HepG2 (cell line): Measurements from ENCODE around the gene TAGLN2. TPM values are rescaled to one million over a fixed set of nuclear protein-coding genes. Genes with fewer than 3 reads are reported as not detected.
A peak's percentile ranks its signal among the peaks of the same experiment; 100 is the strongest.

Source experiments
- CTCF ChIP-seq: sonication (generic); formaldehyde crosslinking; IDR thresholded peaks from 2 replicates; pipeline ENCODE4 v1.5.0; 2020; ENCODE audit warnings: mild to moderate bottlenecking, missing genetic modification reagents, moderate library complexity
- HMG20B ChIP-seq: conservative IDR thresholded peaks from 2 replicates; pipeline ENCODE4 v1.6.1; 2016; ENCODE audit warnings: missing genetic modification reagents, missing compliant biosample characterization
- HNF4A ChIP-seq: sonication (generic); formaldehyde crosslinking; IDR thresholded peaks from 2 replicates; pipeline ENCODE4 v1.4.0; 2020; ENCODE audit warnings: missing genetic modification reagents
- HNRNPK ChIP-seq: fragments of 200-400 bp; formaldehyde crosslinking; IDR thresholded peaks from 2 replicates; pipeline ENCODE4 v1.6.1; 2018; ENCODE audit warnings: low read length, low read depth, moderate library complexity, mild to moderate bottlenecking; ENCODE audit not compliant: poor library complexity, severe bottlenecking
- IRF1 ChIP-seq: sonication (generic); formaldehyde crosslinking; IDR thresholded peaks from 2 replicates; pipeline ENCODE4 v1.4.0; 2020; ENCODE audit warnings: low read depth, mild to moderate bottlenecking, missing genetic modification reagents
- MNT ChIP-seq: fragments of 450-650 bp; IDR thresholded peaks from 2 replicates; pipeline ENCODE4 v1.6.1; 2016
- NKX3-1 ChIP-seq: sonication (generic); formaldehyde crosslinking; IDR thresholded peaks from 2 replicates; pipeline ENCODE4 v1.5.0; 2020; ENCODE audit warnings: missing genetic modification reagents
- PHF21A ChIP-seq: sonication (generic); formaldehyde crosslinking; IDR thresholded peaks from 2 replicates; pipeline ENCODE4 v1.5.0; 2020; ENCODE audit warnings: mild to moderate bottlenecking, missing genetic modification reagents
- THAP9 ChIP-seq: sonication (generic); formaldehyde crosslinking; IDR thresholded peaks from 2 replicates; pipeline ENCODE4; 2020; ENCODE audit warnings: missing genetic modification reagents, mild to moderate bottlenecking, borderline replicate concordance
- ZBTB38 ChIP-seq: sonication (generic); formaldehyde crosslinking; IDR thresholded peaks from 2 replicates; pipeline ENCODE4 v1.5.1; 2020; ENCODE audit warnings: mild to moderate bottlenecking, missing genetic modification reagents
- ZNF20 ChIP-seq: sonication (generic); formaldehyde crosslinking; IDR thresholded peaks from 2 replicates; pipeline ENCODE4 v1.4.0; 2020; ENCODE audit warnings: mild to moderate bottlenecking, moderate library complexity, missing genetic modification reagents
- ZNF235 ChIP-seq: sonication (generic); formaldehyde crosslinking; IDR thresholded peaks from 2 replicates; pipeline ENCODE4 v1.8.1; 2023; ENCODE audit warnings: mild to moderate bottlenecking, missing genetic modification reagents, borderline replicate concordance
- ZNF503 ChIP-seq: sonication (generic); formaldehyde crosslinking; IDR thresholded peaks from 2 replicates; pipeline ENCODE4 v1.4.0; 2020; ENCODE audit warnings: missing genetic modification reagents
- ZNF615 ChIP-seq: sonication (generic); formaldehyde crosslinking; IDR thresholded peaks from 2 replicates; pipeline ENCODE4 v1.5.0; 2020; ENCODE audit warnings: mild to moderate bottlenecking, missing genetic modification reagents, borderline replicate concordance
- ZNF616 ChIP-seq: sonication (generic); formaldehyde crosslinking; IDR thresholded peaks from 2 replicates; pipeline ENCODE4 v1.5.0; 2020; ENCODE audit warnings: low read depth, mild to moderate bottlenecking, missing genetic modification reagents
- ZNF746 ChIP-seq: sonication (generic); formaldehyde crosslinking; IDR thresholded peaks from 2 replicates; pipeline ENCODE4 v1.8.0; 2022; ENCODE audit warnings: mild to moderate bottlenecking, missing genetic modification reagents
- ZNF766 ChIP-seq: sonication (generic); formaldehyde crosslinking; IDR thresholded peaks from 2 replicates; pipeline ENCODE4 v1.5.0; 2020; ENCODE audit warnings: missing genetic modification reagents, borderline replicate concordance
- ZNF777 ChIP-seq: sonication (generic); formaldehyde crosslinking; IDR thresholded peaks from 2 replicates; pipeline ENCODE4 v1.4.0; 2020; ENCODE audit warnings: missing genetic modification reagents
- ZSCAN21 ChIP-seq: sonication (generic); formaldehyde crosslinking; IDR thresholded peaks from 2 replicates; pipeline ENCODE4 v1.8.0; 2022; ENCODE audit warnings: mild to moderate bottlenecking, missing genetic modification reagents, moderate library complexity, borderline replicate concordance
- polyA plus RNA-seq, 8 experiments: library from polyadenylated mRNA; depleted of rRNA in 3 of 8; stranded (reverse) in 7 of 8; unstranded in 1 of 8; fragments of >200 nt; fragmentation: Illumina TruSeq in 4 of 8; extraction: Trizol in 4 of 8; gene quantifications; 2 replicates each; pipeline versions ENCODE4 v1.2.1 to v1.2.3, GENCODE V29; 2011 to 2016; ENCODE audit warnings: low read depth in 4 of 8, missing spikeins in 1 of 8, mixed read lengths in 1 of 8; ENCODE audit not compliant: insufficient read depth in 1 of 8
- total RNA-seq, 5 experiments: library from RNA; depleted of rRNA; stranded (reverse); fragments of >200 nt; fragmentation: Illumina TruSeq; extraction: Trizol; gene quantifications; 2 replicates each; pipeline ENCODE4 v1.2.3, GENCODE V29; 2016; ENCODE audit warnings: low read depth in 1 of 5
- TF ChIP-seq, protein P1 (sequence below): sonication (generic); formaldehyde crosslinking; IDR thresholded peaks from 2 replicates; pipeline ENCODE4 v1.8.1; 2023; ENCODE audit warnings: missing genetic modification reagents, inconsistent platforms, borderline replicate concordance

The TAGLN2 gene
- total and polyA plus RNA-seq, 2 of the 13 experiments (the other 11 are each of a cell fraction or from before 2014, with no cell fraction given), result 6.7 to 17.2 TPM

GRCh38 chr1:159970932-159971342 lies 45.6 kb upstream of the TAGLN2 start (continued):
- TF ChIP-seq ZNF503 (CRISPR knock-in tag) (peak; percentile 53; the same call in 1 of the 2 replicates), HMG20B (CRISPR knock-in tag) (peak; percentile 95), ZBTB38 (CRISPR knock-in tag) (no peak), PHF21A (CRISPR knock-in tag) (peak; percentile 90), HNF4A (peak; percentile 92), ZNF616 (CRISPR knock-in tag) (no peak), MNT (peak; percentile 72), ZNF777 (CRISPR knock-in tag) (no peak), ZSCAN21 (peak; percentile 74; the same call in 1 of the 2 replicates), ZNF20 (CRISPR knock-in tag) (no peak), CTCF (CRISPR knock-in tag) (peak; percentile 15), IRF1 (CRISPR knock-in tag) (no peak), ZNF235 (CRISPR knock-in tag) (no peak), ZNF615 (no peak), HNRNPK (no peak), NKX3-1 (CRISPR knock-in tag) (no peak; the same call in 1 of the 2 replicates), ZNF746 (CRISPR knock-in tag) (no peak; the same call in 1 of the 2 replicates), ZNF766 (CRISPR knock-in tag) (no peak), THAP9 (CRISPR knock-in tag) (no peak)
- TF ChIP-seq, protein P1, sequence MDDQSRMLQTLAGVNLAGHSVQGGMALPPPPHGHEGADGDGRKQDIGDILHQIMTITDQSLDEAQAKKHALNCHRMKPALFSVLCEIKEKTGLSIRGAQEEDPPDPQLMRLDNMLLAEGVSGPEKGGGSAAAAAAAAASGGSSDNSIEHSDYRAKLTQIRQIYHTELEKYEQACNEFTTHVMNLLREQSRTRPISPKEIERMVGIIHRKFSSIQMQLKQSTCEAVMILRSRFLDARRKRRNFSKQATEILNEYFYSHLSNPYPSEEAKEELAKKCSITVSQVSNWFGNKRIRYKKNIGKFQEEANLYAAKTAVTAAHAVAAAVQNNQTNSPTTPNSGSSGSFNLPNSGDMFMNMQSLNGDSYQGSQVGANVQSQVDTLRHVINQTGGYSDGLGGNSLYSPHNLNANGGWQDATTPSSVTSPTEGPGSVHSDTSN (CRISPR knock-in tag), result no peak
